SK-N-SH (cell line): Measurements from ENCODE around the gene NDUFAF4.

ENCODE experiments used
- CTCF ChIP-seq: fragments of 200-600 bp; sonication (generic); IDR thresholded peaks from 2 replicates; pipeline ENCODE4 v1.6.1; 2017; ENCODE audit warnings: antibody characterized with exemption, mild to moderate bottlenecking, moderate library complexity
- GABPA ChIP-seq: IDR thresholded peaks from 2 replicates; pipeline ENCODE4 v1.4.0; 2012; ENCODE audit warnings: low read depth, mild to moderate bottlenecking
- MAX ChIP-seq: IDR thresholded peaks from 2 replicates; pipeline ENCODE4 v1.4.0; 2012; ENCODE audit warnings: low read depth
- NFIC ChIP-seq: IDR thresholded peaks from 2 replicates; pipeline ENCODE4 v1.4.0; 2012; ENCODE audit warnings: borderline replicate concordance
- NRF1 ChIP-seq: IDR thresholded peaks from 2 replicates; pipeline ENCODE4 v1.6.1; 2012; ENCODE audit warnings: low read depth, mild to moderate bottlenecking, low read length
- PBX3 ChIP-seq: IDR thresholded peaks from 2 replicates; pipeline ENCODE4; 2012
- POLR2AphosphoS5 ChIP-seq: IDR thresholded peaks from 2 replicates; pipeline ENCODE4 v1.6.1; 2012; ENCODE audit warnings: low read depth, low read length
- RAD21 ChIP-seq: IDR thresholded peaks from 2 replicates; pipeline ENCODE4 v1.6.1; 2012; ENCODE audit warnings: mild to moderate bottlenecking, low read length
- REST ChIP-seq: IDR thresholded peaks from 2 replicates; pipeline ENCODE4 v1.6.1; 2012; ENCODE audit warnings: mild to moderate bottlenecking, low read depth, low read length, moderate library complexity
- RFX5 ChIP-seq: IDR thresholded peaks from 2 replicates; pipeline ENCODE4 v1.6.1; 2012; ENCODE audit warnings: mild to moderate bottlenecking, improper control_type of control experiment, low read length
- RXRA ChIP-seq: IDR thresholded peaks from 2 replicates; pipeline ENCODE4 v1.4.0; 2012; ENCODE audit warnings: low read depth, mild to moderate bottlenecking, borderline replicate concordance
- USF2 ChIP-seq: fragments of 150-350 bp; IDR thresholded peaks from 2 replicates; pipeline ENCODE4 v1.6.1; 2017; ENCODE audit warnings: antibody characterized with exemption, low read length, low read depth, borderline replicate concordance

GRCh38 chr6:96927660-96928059 lies 30.0 kb upstream of the NDUFAF4 start:
- TF ChIP-seq MAX = no peak
- TF ChIP-seq RFX5 = no peak
- TF ChIP-seq RXRA = no peak
- no peak for TF ChIP-seq PBX3
- no peak for TF ChIP-seq NRF1
- TF ChIP-seq CTCF = no peak
- TF ChIP-seq RAD21 = no peak
- TF ChIP-seq NFIC = no peak
- no peak for TF ChIP-seq POLR2AphosphoS5
- TF ChIP-seq GABPA = no peak
- TF ChIP-seq REST = no peak
- TF ChIP-seq USF2 = no peak
